ENCODE measurements around the gene CDSN.

CDSN gene

GRCh38 chr6:31115941-31116560 is 4.2 kb downstream of the CDSN start:
- H3K27ac ChIP-seq (ENCODE audit: low read length): no peak overlapping the region
- no peaks in the 10 kb centered on the region for H3K9me3 ChIP-seq (ENCODE audit: insufficient read depth, low read length)
- no peak overlapping the region for H3K9ac ChIP-seq (ENCODE audit: low read length)
- H3K27me3 ChIP-seq (ENCODE audit: low read depth, low read length): no peaks in the 10 kb centered on the region; the same call in 1 of the 2 replicates
- H3K4me1 ChIP-seq (ENCODE audit: low read length): peaks cover 20% of the 10 kb centered on the region
- H3K79me2 ChIP-seq (ENCODE audit: low read length): no peaks in the 10 kb centered on the region
- TF ChIP-seq EZH2phosphoT487 (IDR thresholded peaks at IDR 0.05; ENCODE audit: low read depth): no peak
- TF ChIP-seq CTCF (IDR thresholded peaks at IDR 0.05; ENCODE audit: low read depth, low read length): no peak
- H3K4me3 ChIP-seq (ENCODE audit: low read length): no peak overlapping the region
- no peaks in the 10 kb centered on the region for H3K36me3 ChIP-seq (replicated peaks; ENCODE audit: low read depth, low read length)
- no peak overlapping the region for H2AFZ ChIP-seq (ENCODE audit: low read depth, low read length)
- no peaks in the 10 kb centered on the region for H4K20me1 ChIP-seq (ENCODE audit: insufficient read depth, low read length)
- peak overlapping the region; percentile 47; the same call in 1 of the 2 replicates for H3K4me2 ChIP-seq (ENCODE audit: low read length)

- Histone ChIP-seq H3K36me3 (replicated peaks; ENCODE audit: low read depth, low read length) (no peaks in the 10 kb centered on the region), H3K4me3 (ENCODE audit: low read length) (no peak overlapping the region), H3K27ac (ENCODE audit: low read length) (no peak overlapping the region), H3K27me3 (ENCODE audit: low read depth, low read length) (peaks cover 7% of the 10 kb centered on the region), H3K4me1 (ENCODE audit: low read length) (peaks cover 20% of the 10 kb centered on the region), H3K9me3 (ENCODE audit: insufficient read depth, low read length) (no peaks in the 10 kb centered on the region), H3K79me2 (ENCODE audit: low read length) (no peaks in the 10 kb centered on the region), H3K4me2 (ENCODE audit: low read length) (peak overlapping the region; percentile 47), H3K9ac (ENCODE audit: low read length) (no peak overlapping the region; the same call in 1 of the 2 replicates), H2AFZ (ENCODE audit: low read depth, low read length) (peak overlapping the region; percentile 82), H4K20me1 (ENCODE audit: insufficient read depth, low read length) (no peaks in the 10 kb centered on the region)
- no peak for TF ChIP-seq EZH2phosphoT487 (IDR thresholded peaks at IDR 0.05; ENCODE audit: low read depth)
- TF ChIP-seq CTCF (IDR thresholded peaks at IDR 0.05; ENCODE audit: low read depth, low read length): peak; percentile 36
These were observed 5.0 kb downstream of the CDSN start for GRCh38 chr6:31114970-31115849.

- H3K27me3 ChIP-seq (ENCODE audit: low read depth, low read length): peaks cover 14% of the 10 kb centered on the region
- peak within 1 kb of the TSS; percentile 82 for H2AFZ ChIP-seq (ENCODE audit: low read depth, low read length)
- H4K20me1 ChIP-seq (ENCODE audit: insufficient read depth, low read length): no peaks in the 10 kb centered on the region
- H3K79me2 ChIP-seq (ENCODE audit: low read length): no peaks in the 10 kb centered on the region
- H3K27ac ChIP-seq (ENCODE audit: low read length): no peak within 1 kb of the TSS
- no peak for TF ChIP-seq EZH2phosphoT487 (IDR thresholded peaks at IDR 0.05; ENCODE audit: low read depth)
- TF ChIP-seq CTCF (IDR thresholded peaks at IDR 0.05; ENCODE audit: low read depth, low read length): no peak
- H3K9ac ChIP-seq (ENCODE audit: low read length): no peak within 1 kb of the TSS; the same call in 1 of the 2 replicates
- H3K4me3 ChIP-seq (ENCODE audit: low read length): no peak within 1 kb of the TSS
- H3K9me3 ChIP-seq (ENCODE audit: insufficient read depth, low read length): no peaks in the 10 kb centered on the region
- H3K4me2 ChIP-seq (ENCODE audit: low read length): peak within 1 kb of the TSS; percentile 47
- no peaks in the 10 kb centered on the region for H3K36me3 ChIP-seq (replicated peaks; ENCODE audit: low read depth, low read length)
- peaks cover 23% of the 10 kb centered on the region for H3K4me1 ChIP-seq (ENCODE audit: low read length)
These were observed 5.7 kb downstream of the CDSN start, which contains the start of gene PSORS1C1 for GRCh38 chr6:31114541-31114878. TSS of gene PSORS1C1 (plus strand) at chr6:31114800. CDS start at chr6:31129633, 14,833 bp downstream.

GRCh38 chr6:31113861-31114540 is 6.2 kb downstream of the CDSN start:
- Histone ChIP-seq H3K27me3 (ENCODE audit: low read depth, low read length) (peaks cover 17% of the 10 kb centered on the region), H3K4me3 (ENCODE audit: low read length) (no peak overlapping the region), H3K79me2 (ENCODE audit: low read length) (no peaks in the 10 kb centered on the region), H3K9me3 (ENCODE audit: insufficient read depth, low read length) (no peaks in the 10 kb centered on the region), H3K27ac (ENCODE audit: low read length) (no peak overlapping the region), H3K36me3 (replicated peaks; ENCODE audit: low read depth, low read length) (no peaks in the 10 kb centered on the region), H3K4me2 (ENCODE audit: low read length) (no peak overlapping the region), H3K9ac (ENCODE audit: low read length) (no peak overlapping the region), H2AFZ (ENCODE audit: low read depth, low read length) (no peak overlapping the region), H3K4me1 (ENCODE audit: low read length) (peaks cover 27% of the 10 kb centered on the region), H4K20me1 (ENCODE audit: insufficient read depth, low read length) (no peaks in the 10 kb centered on the region)
- no peak for TF ChIP-seq EZH2phosphoT487 (IDR thresholded peaks at IDR 0.05; ENCODE audit: low read depth)
- TF ChIP-seq CTCF (IDR thresholded peaks at IDR 0.05; ENCODE audit: low read depth, low read length): no peak

Measured in OCI-LY3 (cell line).